Measurements from ENCODE around the gene EHD1. TPM values are rescaled to one million over a fixed set of nuclear protein-coding genes. Genes with fewer than 3 reads are reported as not detected.

Gene EHD1
- total and polyA plus RNA-seq, 2 experiments from 2014 or later, result 70.0 to 119 TPM

- TF ChIP-seq, protein P1, sequence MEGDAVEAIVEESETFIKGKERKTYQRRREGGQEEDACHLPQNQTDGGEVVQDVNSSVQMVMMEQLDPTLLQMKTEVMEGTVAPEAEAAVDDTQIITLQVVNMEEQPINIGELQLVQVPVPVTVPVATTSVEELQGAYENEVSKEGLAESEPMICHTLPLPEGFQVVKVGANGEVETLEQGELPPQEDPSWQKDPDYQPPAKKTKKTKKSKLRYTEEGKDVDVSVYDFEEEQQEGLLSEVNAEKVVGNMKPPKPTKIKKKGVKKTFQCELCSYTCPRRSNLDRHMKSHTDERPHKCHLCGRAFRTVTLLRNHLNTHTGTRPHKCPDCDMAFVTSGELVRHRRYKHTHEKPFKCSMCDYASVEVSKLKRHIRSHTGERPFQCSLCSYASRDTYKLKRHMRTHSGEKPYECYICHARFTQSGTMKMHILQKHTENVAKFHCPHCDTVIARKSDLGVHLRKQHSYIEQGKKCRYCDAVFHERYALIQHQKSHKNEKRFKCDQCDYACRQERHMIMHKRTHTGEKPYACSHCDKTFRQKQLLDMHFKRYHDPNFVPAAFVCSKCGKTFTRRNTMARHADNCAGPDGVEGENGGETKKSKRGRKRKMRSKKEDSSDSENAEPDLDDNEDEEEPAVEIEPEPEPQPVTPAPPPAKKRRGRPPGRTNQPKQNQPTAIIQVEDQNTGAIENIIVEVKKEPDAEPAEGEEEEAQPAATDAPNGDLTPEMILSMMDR (IDR thresholded peaks at IDR 0.05; ENCODE audit: low read depth, low read length), result no peak
Measured at GRCh38 chr11:64859542-64860414, 18.6 kb downstream of the EHD1 start.

DNA sequence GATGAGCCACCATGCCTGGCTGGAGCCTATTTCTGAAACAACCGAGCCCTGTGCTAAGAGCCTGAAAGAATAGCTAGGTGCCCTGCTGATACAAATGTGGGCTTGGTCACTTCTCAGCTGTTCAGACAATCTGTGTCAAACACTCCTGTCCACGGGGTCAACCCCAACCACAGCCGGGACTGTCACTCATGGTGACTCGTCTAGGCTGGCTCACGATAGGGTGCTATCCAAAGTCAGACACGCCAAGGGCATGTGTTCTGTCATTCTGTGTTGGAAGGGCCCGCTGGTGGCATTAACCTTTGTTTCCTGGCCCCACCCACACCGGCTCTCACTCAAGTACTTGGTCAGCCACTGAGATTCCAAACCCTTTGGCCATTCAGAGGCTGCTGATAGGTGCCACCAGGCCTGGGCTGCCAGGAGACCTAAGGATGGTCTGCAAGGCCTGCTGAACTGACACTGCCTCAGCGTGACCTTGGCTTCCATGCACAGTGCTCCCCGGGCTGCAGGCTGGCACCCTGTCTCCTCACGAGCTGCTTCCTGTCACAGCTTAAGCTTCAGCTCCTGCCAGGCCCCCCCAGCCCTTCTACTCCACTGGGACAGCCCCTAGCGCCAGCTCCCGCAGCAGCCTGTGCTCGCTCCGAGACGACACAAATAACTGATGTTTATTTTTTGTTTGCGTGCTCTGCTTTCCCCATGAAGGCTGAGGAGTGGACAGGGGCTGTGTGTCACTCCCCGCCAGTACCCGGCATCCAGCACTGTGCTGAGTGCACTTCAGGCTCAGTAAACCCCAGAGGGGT lies 19.8 kb downstream of the EHD1 start:
- H3K4me1 ChIP-seq (ENCODE audit: low read depth), result peaks cover 10% of the 10 kb centered on the region
- H3K27ac ChIP-seq, result no peak overlapping the region

More at GRCh38 chr11:64859542-64860414, 18.6 kb downstream of the EHD1 start:
- H3K4me1 ChIP-seq (ENCODE audit: low read depth), result peaks cover 21% of the 10 kb centered on the region
- no peaks in the 10 kb centered on the region for H3K27me3 ChIP-seq
- no peak overlapping the region for H3K4me3 ChIP-seq
- no peak overlapping the region for H3K27ac ChIP-seq
- DNase-seq (ENCODE audit: low read depth in 1 of 2, low spot score in 1 of 2), result no peak
- peaks cover 8% of the 10 kb centered on the region for H3K36me3 ChIP-seq
- H3K9me3 ChIP-seq (ENCODE audit: low read depth), result no peaks in the 10 kb centered on the region

DNA sequence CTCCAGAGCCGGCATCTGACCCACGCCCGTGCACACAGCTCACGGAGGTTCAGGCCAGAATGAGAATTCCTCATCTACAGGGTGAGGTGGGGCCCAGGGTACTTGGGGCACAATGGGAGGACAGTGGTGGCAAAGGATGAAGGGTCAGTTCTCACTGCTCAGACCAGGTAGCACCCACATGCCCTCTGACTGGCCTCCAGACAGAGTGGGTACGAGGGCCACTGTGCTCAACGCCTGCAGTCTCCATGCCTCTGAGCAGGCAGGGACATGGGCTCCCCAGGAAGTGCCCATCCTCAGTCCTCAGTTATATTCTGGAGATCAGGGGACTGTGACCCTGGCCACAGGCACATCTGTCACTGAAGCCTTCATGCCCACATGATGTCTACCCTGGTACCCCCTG lies 20.9 kb downstream of the EHD1 start:
- no peak overlapping the region for H3K4me3 ChIP-seq
- no peaks in the 10 kb centered on the region for H3K27me3 ChIP-seq
- H3K27ac ChIP-seq, result no peak overlapping the region
- TF ChIP-seq, protein P1 (IDR thresholded peaks at IDR 0.05; ENCODE audit: low read depth, low read length), result no peak
- no peak for DNase-seq (ENCODE audit: low read depth in 1 of 2, low spot score in 1 of 2)
- H3K4me1 ChIP-seq (ENCODE audit: low read depth), result no peaks in the 10 kb centered on the region
- H3K9me3 ChIP-seq (ENCODE audit: low read depth), result no peaks in the 10 kb centered on the region
- peaks cover 8% of the 10 kb centered on the region for H3K36me3 ChIP-seq

More for the DNA sequence above, 19.8 kb downstream of the EHD1 start:
- Histone ChIP-seq H3K9me3 (ENCODE audit: low read depth) (no peaks in the 10 kb centered on the region), H3K27me3 (no peaks in the 10 kb centered on the region), H3K4me3 (no peak overlapping the region), H3K36me3 (peaks cover 8% of the 10 kb centered on the region)
- no peak for DNase-seq (ENCODE audit: low read depth in 1 of 2, low spot score in 1 of 2)
- TF ChIP-seq, protein P1 (IDR thresholded peaks at IDR 0.05; ENCODE audit: low read depth, low read length), result no peak

DNA sequence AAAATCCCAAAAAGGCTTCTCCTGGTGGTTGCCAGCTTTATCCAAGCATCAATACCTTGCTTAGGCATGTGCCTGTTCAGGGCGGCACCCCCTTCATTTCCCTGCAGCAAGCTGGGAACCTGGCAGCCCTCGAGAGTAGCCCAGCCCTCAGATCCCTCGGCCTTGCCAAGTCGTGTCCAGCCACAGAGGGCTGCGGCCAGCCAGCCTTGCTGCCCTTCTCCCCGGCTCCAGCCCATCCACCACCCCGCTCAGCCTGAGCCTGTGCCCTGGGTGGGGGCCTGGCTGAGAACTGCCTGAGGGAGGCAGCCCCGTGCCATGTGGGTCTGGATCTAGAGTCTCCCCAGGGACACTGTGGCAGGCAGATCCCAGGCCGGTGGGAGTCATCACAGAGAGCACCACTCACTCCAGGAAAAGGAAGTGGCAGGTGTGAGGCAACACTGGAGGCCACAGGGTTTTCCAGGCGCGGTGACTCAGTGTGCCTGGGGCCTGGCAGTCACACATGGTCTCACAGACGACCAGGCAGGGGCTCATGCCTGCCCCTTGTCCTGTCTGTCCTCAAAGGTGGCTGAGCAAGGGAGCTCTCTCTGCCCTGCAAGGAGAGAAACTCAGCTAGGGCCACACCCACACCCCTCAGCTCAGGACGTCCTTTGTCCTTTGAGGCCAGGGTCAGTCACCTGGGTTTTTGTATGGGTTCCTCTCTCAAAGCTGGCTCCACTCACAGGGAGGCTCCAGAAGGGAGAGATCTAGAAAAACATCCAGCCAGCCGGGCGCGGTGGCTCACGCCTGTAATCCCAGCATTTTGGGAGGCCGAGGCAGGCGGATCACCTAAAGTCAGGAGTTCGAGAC lies 21.8 kb downstream of the EHD1 start:
- H3K9me3 ChIP-seq (ENCODE audit: low read depth), result no peaks in the 10 kb centered on the region
- H3K4me1 ChIP-seq (ENCODE audit: low read depth), result no peaks in the 10 kb centered on the region
- no peak overlapping the region for H3K4me3 ChIP-seq
- H3K27me3 ChIP-seq, result no peaks in the 10 kb centered on the region
- TF ChIP-seq, protein P1 (IDR thresholded peaks at IDR 0.05; ENCODE audit: low read depth, low read length), result no peak
- DNase-seq (ENCODE audit: low read depth in 1 of 2, low spot score in 1 of 2), result peak in 1 of 2 donors; percentile 62
- peaks cover 8% of the 10 kb centered on the region for H3K36me3 ChIP-seq
- no peak overlapping the region for H3K27ac ChIP-seq
